A673 (cell line): Measurements from ENCODE around the gene VOPP1. TPM values are rescaled to one million over a fixed set of nuclear protein-coding genes. Genes with fewer than 3 reads are reported as not detected.

ENCODE experiments used
- BruUV-seq: library from RNA; stranded (reverse); fragments of 400-500 nt; replicated peaks from 2 replicates; lab custom pipeline; 2021; lab: Mats Ljungman, UMichigan
- CTCF ChIA-PET: fragments of 300-600 bp; sonication (Branson Sonifier 250); formaldehyde crosslinking; loops from one replicate; lab custom pipeline; 2022; ENCODE audit warnings: antibody characterized with exemption; lab: Charles Lee
- POLR2A ChIA-PET: fragments of 300-600 bp; sonication (Branson Sonifier 250); formaldehyde crosslinking; loops from one replicate; lab custom pipeline; 2022; ENCODE audit warnings: antibody characterized with exemption; ENCODE audit not compliant: low non-redundant PET; lab: Charles Lee
- DNase-seq: peaks from one replicate; pipeline ENCODE4 v3.0.0-alpha.2; 2015; ENCODE audit warnings: low spot score
- H3K27ac ChIP-seq: fragments of 200-600 bp; sonication (generic); 2 replicates; pipeline ENCODE4 v1.5.1; 2016; ENCODE audit warnings: mixed run types, low read depth, mild to moderate bottlenecking, mixed read lengths, antibody characterized with exemption, low read length; ENCODE audit not compliant: poor library complexity, severe bottlenecking
- H3K27me3 ChIP-seq: fragments of 200-600 bp; sonication (generic); replicated peaks from 2 replicates; pipeline ENCODE4 v1.6.1; 2017; ENCODE audit warnings: mixed run types, low read depth, mild to moderate bottlenecking, mixed read lengths, antibody characterized with exemption, low read length; ENCODE audit not compliant: insufficient read depth, poor library complexity
- H3K36me3 ChIP-seq: fragments of 200-600 bp; sonication (generic); 2 replicates; pipeline ENCODE4 v1.6.1; 2016; ENCODE audit warnings: mixed run types, mild to moderate bottlenecking, mixed read lengths, antibody characterized with exemption, low read length; ENCODE audit not compliant: insufficient read depth, poor library complexity, severe bottlenecking
- H3K4me1 ChIP-seq: fragments of 200-600 bp; sonication (generic); 2 replicates; pipeline ENCODE4 v1.6.1; 2017; ENCODE audit warnings: mixed run types, mild to moderate bottlenecking, mixed read lengths, antibody characterized with exemption, low read length; ENCODE audit not compliant: insufficient read depth, poor library complexity, severe bottlenecking
- H3K4me3 ChIP-seq: fragments of 200-600 bp; sonication (generic); 2 replicates; pipeline ENCODE4 v1.5.1; 2016; ENCODE audit warnings: low read depth, mixed run types, mild to moderate bottlenecking, mixed read lengths, low read length; ENCODE audit not compliant: poor library complexity, severe bottlenecking
- H3K9me3 ChIP-seq: fragments of 200-600 bp; sonication (generic); 2 replicates; pipeline ENCODE4 v1.6.1; 2016; ENCODE audit warnings: mixed run types, low read depth, mild to moderate bottlenecking, mixed read lengths, antibody characterized with exemption, low read length; ENCODE audit not compliant: poor library complexity, severe bottlenecking
- CTCF ChIP-seq: fragments of 300-800, 200-600 bp; sonication (generic); conservative IDR thresholded peaks from 2 replicates; pipeline ENCODE4 v1.5.1; 2017; ENCODE audit warnings: low read depth, mild to moderate bottlenecking, antibody characterized with exemption, low read length, moderate library complexity, mixed read lengths
- EZH2 ChIP-seq: fragments of 200-600 bp; sonication (generic); IDR thresholded peaks from 2 replicates; pipeline ENCODE4 v1.6.1; 2017; ENCODE audit warnings: borderline replicate concordance, low read depth, mild to moderate bottlenecking, mixed read lengths, antibody characterized with exemption, low read length; ENCODE audit not compliant: poor library complexity, severe bottlenecking
- intact Hi-C: fragments of 100-400 bp; cut with micrococcal nuclease; formaldehyde crosslinking; loops from one replicate; pipeline ENCODE4 v1.10.0; 2022; ENCODE audit not compliant: unreplicated experiment
- total RNA-seq: library from RNA; stranded (reverse); gene quantifications from 2 replicates; pipeline ENCODE4 v1.2.3, GENCODE V29; 2021

VOPP1 gene
- total RNA-seq, 1 experiment from 2014 or later = 49.6 TPM

GRCh38 chr7:55517936-55518689 lies 54.2 kb downstream of the VOPP1 start:
- intact Hi-C loops = no loop called here
- Histone ChIP-seq H3K4me1 (no peaks in the 10 kb centered on the region), H3K27me3 (no peaks in the 10 kb centered on the region), H3K27ac (no peak overlapping the region), H3K9me3 (no peaks in the 10 kb centered on the region), H3K36me3 (no peaks in the 10 kb centered on the region), H3K4me3 (no peak overlapping the region)
- CTCF ChIA-PET = no interaction called here
- no peak for DNase-seq
- TF ChIP-seq CTCF (no peak), EZH2 (no peak)
- no TSS peak for BruUV-seq
- POLR2A ChIA-PET = no interaction called here

GRCh38 chr7:55517191-55517633 lies 55.1 kb downstream of the VOPP1 start:
- intact Hi-C loops = no loop called here
- H3K27ac ChIP-seq = no peak overlapping the region
- H3K4me3 ChIP-seq = no peak overlapping the region
- H3K27me3 ChIP-seq = no peaks in the 10 kb centered on the region
- POLR2A ChIA-PET = no interaction called here
- no peaks in the 10 kb centered on the region for H3K36me3 ChIP-seq
- no peaks in the 10 kb centered on the region for H3K9me3 ChIP-seq
- TF ChIP-seq CTCF = no peak
- TF ChIP-seq EZH2 = no peak
- no TSS peak for BruUV-seq
- no peak for DNase-seq
- no peaks in the 10 kb centered on the region for H3K4me1 ChIP-seq
- CTCF ChIA-PET = no interaction called here

GRCh38 chr7:55516409-55516808 lies 55.9 kb downstream of the VOPP1 start:
- Histone ChIP-seq H3K9me3 (no peaks in the 10 kb centered on the region), H3K36me3 (no peaks in the 10 kb centered on the region), H3K27me3 (no peaks in the 10 kb centered on the region), H3K4me1 (no peaks in the 10 kb centered on the region), H3K4me3 (no peak overlapping the region), H3K27ac (no peak overlapping the region)
- DNase-seq = no peak
- TF ChIP-seq CTCF (no peak), EZH2 (no peak)
- CTCF ChIA-PET = no interaction called here
- intact Hi-C loops = no loop called here
- BruUV-seq = no TSS peak
- POLR2A ChIA-PET = no interaction called here
